Activated CD8-positive, alpha-beta T cell treated with anti-CD3 and anti-CD28 coated beads for 36 hours (primary cell): ENCODE measurements around the gene IFITM5. TPM values are rescaled to one million over a fixed set of nuclear protein-coding genes. Genes with fewer than 3 reads are reported as not detected.

Experiments used
- ATAC-seq: fragments of 200-7000 bp; cut with Tn5 transposase; one replicate; pipeline ENCODE4 v1.10.0; 2021; ENCODE audit warnings: mild to moderate bottlenecking, moderate library complexity
- CTCF ChIA-PET: fragments of 350-600 bp; sonication (Branson Sonifier 250); formaldehyde crosslinking; loops from one replicate; lab custom pipeline; 2021; ENCODE audit warnings: antibody characterized with exemption; lab: Charles Lee
- POLR2A ChIA-PET: fragments of 350-600 bp; sonication (Branson Sonifier 250); formaldehyde crosslinking; loops from one replicate; lab custom pipeline; 2021; ENCODE audit warnings: antibody characterized with exemption; lab: Charles Lee
- DNase-seq: peaks from one replicate; pipeline ENCODE4 v3.0.0-alpha.2; 2020
- H3K27ac Mint-ChIP-seq: one replicate; pipeline ENCODE4 v1.8.0; 2021; ENCODE audit warnings: mild to moderate bottlenecking, mixed read lengths
- H3K27me3 Mint-ChIP-seq: one replicate; pipeline ENCODE4 v1.8.0; 2021; ENCODE audit warnings: mixed read lengths
- H3K36me3 Mint-ChIP-seq: one replicate; pipeline ENCODE4 v1.8.0; 2021; ENCODE audit warnings: low read depth, mixed read lengths
- H3K4me1 Mint-ChIP-seq: one replicate; pipeline ENCODE4 v1.8.0; 2021; ENCODE audit warnings: low read depth, mixed read lengths
- H3K4me3 Mint-ChIP-seq: one replicate; pipeline ENCODE4 v1.8.0; 2021; ENCODE audit warnings: mild to moderate bottlenecking, moderate library complexity, mixed read lengths
- H3K9me3 Mint-ChIP-seq: one replicate; pipeline ENCODE4 v1.8.0; 2021; ENCODE audit warnings: mixed read lengths
- CTCF ChIP-seq: fragments of 200-600 bp; IDR thresholded peaks from one replicate; pipeline ENCODE4 v1.8.0; 2022; ENCODE audit warnings: antibody characterized with exemption, mild to moderate bottlenecking
- intact Hi-C: fragments of 100-400 bp; cut with micrococcal nuclease; formaldehyde crosslinking; loops from one replicate; pipeline ENCODE4 v1.10.0; 2022
- total RNA-seq, 2 experiments: library from RNA; stranded (reverse); gene quantifications; one replicate each; pipeline ENCODE4 v1.2.3, GENCODE V29; 2021

The IFITM5 gene
- total RNA-seq, 2 experiments from 2014 or later, result not detected

DNA sequence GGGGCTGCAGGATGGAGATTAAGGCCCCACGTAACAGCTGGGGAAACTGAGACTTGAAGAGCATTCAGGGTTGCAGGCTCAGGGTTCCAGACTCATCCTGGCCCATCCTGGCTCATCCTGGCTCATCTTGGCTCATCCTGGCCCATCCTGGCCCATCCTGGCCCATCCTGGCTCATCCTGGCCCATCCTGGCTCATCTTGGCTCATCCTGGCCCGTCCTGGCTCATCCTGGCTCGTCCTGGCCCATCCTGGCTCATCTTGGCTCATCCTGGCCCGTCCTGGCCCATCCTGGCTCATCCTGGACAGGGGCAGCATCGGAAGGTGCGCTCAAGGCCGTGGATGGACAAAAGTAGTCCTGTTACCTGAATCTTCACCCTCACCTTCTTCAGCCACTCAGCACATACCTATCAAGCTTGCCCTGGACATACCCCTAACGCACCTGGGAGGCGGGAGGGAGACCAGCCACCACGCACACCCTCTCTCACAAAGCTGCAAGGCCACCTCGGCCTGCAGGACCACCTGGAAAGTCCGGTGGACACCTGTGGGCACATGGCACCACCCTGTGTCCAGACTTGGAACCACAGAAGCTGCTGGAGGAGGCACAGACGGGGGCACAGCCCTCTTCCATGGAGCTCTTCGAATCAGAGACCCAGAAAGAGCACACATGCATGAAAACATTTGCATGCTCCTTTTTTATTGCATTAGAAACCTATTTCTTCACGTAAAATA lies 41.4 kb downstream of the IFITM5 start:
- no peak for TF ChIP-seq CTCF
- ChIA-PET POLR2A (interaction anchor here (1.0 to 2.7 kb wide), 4 partner anchors 10 to 43 kb away, joined by 3 to 9 read pairs (median 4); no protein-coding TSS in a partner anchor), CTCF (interaction anchor here (1.0 to 5.6 kb wide), 3 partner anchors 7 to 21 kb away, joined by 4 to 55 read pairs (median 5); partner anchors contain the start of gene NLRP6)
- intact Hi-C loops, result no loop called here
- no peak overlapping the region for H3K27ac Mint-ChIP-seq
- H3K4me3 Mint-ChIP-seq, result no peak overlapping the region
- peaks cover 4% of the 10 kb centered on the region for H3K36me3 Mint-ChIP-seq
- H3K4me1 Mint-ChIP-seq, result no peaks in the 10 kb centered on the region
- no peaks in the 10 kb centered on the region for H3K9me3 Mint-ChIP-seq
- DNase-seq (peak; percentile 27), ATAC-seq (peak; percentile 37)
- H3K27me3 Mint-ChIP-seq, result no peaks in the 10 kb centered on the region

DNA sequence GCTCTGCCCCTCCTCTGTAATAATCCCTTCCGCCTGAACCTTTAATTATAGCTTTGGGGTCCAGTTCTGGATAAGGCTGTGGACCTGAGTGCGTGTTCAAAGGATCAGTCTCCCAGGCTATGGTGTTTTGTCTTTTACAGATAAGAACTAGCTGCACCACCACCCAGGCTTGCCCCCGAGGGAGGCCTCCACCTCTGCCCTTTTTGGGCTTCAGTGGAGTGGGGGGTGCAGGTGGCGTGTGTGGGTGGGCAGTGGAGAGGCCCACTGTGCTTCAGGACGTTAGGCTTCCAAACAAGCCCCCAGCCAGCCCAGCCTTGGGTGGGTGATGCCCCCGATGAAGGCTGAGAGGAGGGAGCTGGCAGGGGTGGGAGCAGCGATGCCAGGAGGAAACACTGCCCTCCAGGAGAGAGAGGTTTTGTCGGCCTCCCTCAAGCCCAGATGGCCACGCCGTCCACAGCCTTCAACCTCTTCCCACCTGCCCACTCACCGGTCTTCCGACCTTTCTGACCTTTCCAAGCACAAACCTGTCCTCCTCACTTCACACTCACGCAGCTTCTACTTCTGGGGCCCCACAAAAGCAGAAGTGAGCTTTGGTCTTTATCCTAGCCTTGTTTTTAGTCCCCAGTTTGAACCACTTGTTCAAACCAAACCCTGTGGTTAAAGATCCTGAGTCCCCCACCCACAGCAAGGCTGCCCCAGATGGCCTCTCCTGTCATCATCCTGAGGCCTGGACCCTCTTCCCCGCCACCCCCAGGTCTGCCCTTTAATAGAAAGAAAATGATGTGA lies 42.2 kb downstream of the IFITM5 start:
- Mint-ChIP-seq H3K4me3 (no peak overlapping the region), H3K36me3 (peaks cover 8% of the 10 kb centered on the region), H3K27ac (no peak overlapping the region), H3K9me3 (no peaks in the 10 kb centered on the region), H3K4me1 (no peaks in the 10 kb centered on the region), H3K27me3 (no peaks in the 10 kb centered on the region)
- intact Hi-C loops, result no loop called here
- ChIA-PET CTCF (interaction anchor here (1.6 kb wide), 1 partner anchor 22 kb away, joined by 5 read pairs; the partner anchor contains the start of gene NLRP6), POLR2A (interaction anchor here (0.6 to 2.7 kb wide), 4 partner anchors 9 to 19 kb away, joined by 3 to 9 read pairs (median 3); no protein-coding TSS in a partner anchor)
- DNase-seq, result no peak
- TF ChIP-seq CTCF, result no peak
- ATAC-seq, result no peak

DNA sequence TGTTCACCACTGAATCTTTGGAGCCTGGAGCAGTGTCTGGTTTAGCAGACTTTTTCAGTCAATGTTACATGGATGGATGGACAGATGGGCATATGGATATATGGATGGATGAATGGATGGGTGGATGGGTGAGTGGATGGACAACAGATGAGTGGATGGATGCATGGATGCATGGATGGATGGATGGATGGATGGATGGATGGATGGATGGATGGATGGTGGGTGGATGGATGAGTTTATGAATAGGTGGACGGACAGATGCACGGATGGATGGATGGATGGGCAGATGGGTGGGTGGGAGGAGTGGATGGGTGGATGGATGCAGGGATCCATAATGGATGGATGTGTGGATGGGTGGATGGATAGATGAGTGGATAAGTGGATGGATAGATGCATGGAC lies 43.5 kb downstream of the IFITM5 start:
- POLR2A ChIA-PET, result interaction anchor here (0.6 kb wide), 1 partner anchor 585 kb away, joined by 3 read pairs; no protein-coding TSS in a partner anchor
- no peaks in the 10 kb centered on the region for H3K9me3 Mint-ChIP-seq
- H3K4me3 Mint-ChIP-seq, result no peak overlapping the region
- intact Hi-C loops, result no loop called here
- H3K27ac Mint-ChIP-seq, result no peak overlapping the region
- H3K4me1 Mint-ChIP-seq, result peaks cover 5% of the 10 kb centered on the region
- H3K27me3 Mint-ChIP-seq, result no peaks in the 10 kb centered on the region
- no peak for TF ChIP-seq CTCF
- CTCF ChIA-PET, result interaction anchor here (0.6 kb wide), 1 partner anchor 85 kb away, joined by 3 read pairs; no protein-coding TSS in a partner anchor
- H3K36me3 Mint-ChIP-seq, result peaks cover 18% of the 10 kb centered on the region
- DNase-seq (no peak), ATAC-seq (no peak)

DNA sequence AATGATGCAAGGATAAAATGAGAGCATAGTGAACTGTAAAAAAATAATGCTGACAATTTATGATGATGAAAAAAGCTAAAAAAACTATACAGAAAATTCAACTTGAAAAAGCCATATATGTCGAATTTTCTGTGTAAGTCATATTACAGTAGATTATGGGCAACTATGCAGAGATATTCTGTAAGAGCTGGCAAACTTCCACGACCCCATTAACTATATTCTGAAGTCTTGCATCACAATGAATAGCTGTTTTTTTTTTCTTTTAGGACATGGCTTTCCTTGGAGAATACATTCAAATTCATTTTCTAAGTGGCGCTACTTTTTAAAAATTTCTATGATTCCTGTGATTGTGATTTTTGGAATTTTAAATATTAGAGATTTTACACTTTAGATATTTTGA lies 44.1 kb downstream of the IFITM5 start:
- ChIA-PET POLR2A (no interaction called here), CTCF (no interaction called here)
- no peak overlapping the region for H3K27ac Mint-ChIP-seq

More for the DNA sequence above, 44.1 kb downstream of the IFITM5 start:
- intact Hi-C loops, result no loop called here
- TF ChIP-seq CTCF, result no peak
- Mint-ChIP-seq H3K4me1 (peaks cover 10% of the 10 kb centered on the region), H3K36me3 (peaks cover 24% of the 10 kb centered on the region), H3K4me3 (no peak overlapping the region), H3K27me3 (no peaks in the 10 kb centered on the region), H3K9me3 (no peaks in the 10 kb centered on the region)
- DNase-seq, result no peak
- no peak for ATAC-seq
